Measurements from ENCODE around the gene CACNA1B.

- TF ChIP-seq SP1 (IDR thresholded peaks at IDR 0.05) (no peak), L3MBTL2 (conservative IDR thresholded peaks at IDR 0.05) (no peak), ARNT (IDR thresholded peaks at IDR 0.05) (no peak), CTBP1 (IDR thresholded peaks at IDR 0.05; ENCODE audit: borderline replicate concordance) (no peak), TARDBP (IDR thresholded peaks at IDR 0.05) (no peak), SUZ12 (IDR thresholded peaks at IDR 0.05) (no peak), NFRKB (IDR thresholded peaks at IDR 0.05) (no peak), LEF1 (IDR thresholded peaks at IDR 0.05; ENCODE audit: borderline replicate concordance) (no peak), FOXK2 (IDR thresholded peaks at IDR 0.05) (no peak), ELF4 (IDR thresholded peaks at IDR 0.05) (no peak), HDGF (IDR thresholded peaks at IDR 0.05; ENCODE audit: borderline replicate concordance) (no peak)
These were observed 46.6 kb downstream of the CACNA1B start for GRCh38 chr9:137924169-137924568.

Data from HEK293T (cell line).